Measurements from ENCODE around the gene AKR1A1.

DNA sequence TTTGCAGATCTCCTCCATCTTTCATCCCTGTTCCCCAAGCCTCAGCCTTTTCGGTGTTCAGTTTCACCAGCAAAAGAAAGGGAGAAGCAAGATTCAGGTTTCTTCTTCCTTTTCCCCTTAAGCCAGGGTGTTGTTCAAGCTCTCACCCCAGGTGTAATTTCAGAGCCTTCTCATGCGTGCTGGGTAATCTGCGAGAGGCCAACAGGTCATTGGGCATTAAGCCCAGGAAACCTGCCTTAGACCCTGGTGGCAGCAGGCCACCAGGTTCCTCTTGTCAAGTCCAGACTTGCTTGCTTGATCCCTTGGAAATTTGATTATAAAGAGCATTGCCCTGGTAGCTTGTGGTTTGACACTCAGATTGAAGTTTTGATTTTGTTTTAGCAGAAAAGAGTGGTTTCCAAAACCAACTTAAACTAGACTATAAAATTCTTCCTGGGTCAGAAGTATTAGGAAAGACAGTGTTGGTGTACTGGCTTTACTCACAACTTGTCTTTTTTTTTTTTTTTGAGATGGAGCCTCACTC lies 6.9 kb downstream of the AKR1A1 start:
- TF ChIP-seq POLR2A (IDR thresholded peaks at IDR 0.05; ENCODE audit: low read depth) (no peak), POLR2AphosphoS5 (IDR thresholded peaks at IDR 0.05) (no peak)
- TF ChIP-seq, protein P1, sequence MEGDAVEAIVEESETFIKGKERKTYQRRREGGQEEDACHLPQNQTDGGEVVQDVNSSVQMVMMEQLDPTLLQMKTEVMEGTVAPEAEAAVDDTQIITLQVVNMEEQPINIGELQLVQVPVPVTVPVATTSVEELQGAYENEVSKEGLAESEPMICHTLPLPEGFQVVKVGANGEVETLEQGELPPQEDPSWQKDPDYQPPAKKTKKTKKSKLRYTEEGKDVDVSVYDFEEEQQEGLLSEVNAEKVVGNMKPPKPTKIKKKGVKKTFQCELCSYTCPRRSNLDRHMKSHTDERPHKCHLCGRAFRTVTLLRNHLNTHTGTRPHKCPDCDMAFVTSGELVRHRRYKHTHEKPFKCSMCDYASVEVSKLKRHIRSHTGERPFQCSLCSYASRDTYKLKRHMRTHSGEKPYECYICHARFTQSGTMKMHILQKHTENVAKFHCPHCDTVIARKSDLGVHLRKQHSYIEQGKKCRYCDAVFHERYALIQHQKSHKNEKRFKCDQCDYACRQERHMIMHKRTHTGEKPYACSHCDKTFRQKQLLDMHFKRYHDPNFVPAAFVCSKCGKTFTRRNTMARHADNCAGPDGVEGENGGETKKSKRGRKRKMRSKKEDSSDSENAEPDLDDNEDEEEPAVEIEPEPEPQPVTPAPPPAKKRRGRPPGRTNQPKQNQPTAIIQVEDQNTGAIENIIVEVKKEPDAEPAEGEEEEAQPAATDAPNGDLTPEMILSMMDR (IDR thresholded peaks at IDR 0.05) = no peak

Data from esophagus muscularis mucosa (tissue), 3 donors.